Mesenchymal stem cell (in vitro differentiated cells and primary cell): ENCODE data around the gene THEM5.

Source experiments
- DNase-seq: peaks from one replicate; pipeline ENCODE4 v3.0.0-alpha.2; 2013
- H2AFZ ChIP-seq: one replicate; pipeline ENCODE4 v1.6.1; 2013; ENCODE audit warnings: low read depth, mild to moderate bottlenecking, control low read depth, inconsistent platforms, low read length, moderate library complexity
- H2AK5ac ChIP-seq: 2 replicates; pipeline ENCODE4 v1.6.1; 2013; ENCODE audit warnings: low read length, moderate library complexity, mild to moderate bottlenecking, inconsistent platforms; ENCODE audit not compliant: severe bottlenecking
- H2BK120ac ChIP-seq: one replicate; pipeline ENCODE4 v1.6.1; 2013; ENCODE audit warnings: low read depth, mild to moderate bottlenecking, inconsistent platforms, low read length, moderate library complexity
- H2BK12ac ChIP-seq, 2 experiments: one replicate each; pipeline ENCODE4 v1.6.1; 2013; ENCODE audit warnings: inconsistent platforms in 2 of 2, low read length in 2 of 2, mild to moderate bottlenecking in 2 of 2, moderate library complexity in 2 of 2, control low read depth in 1 of 2
- H2BK15ac ChIP-seq: one replicate; pipeline ENCODE4 v1.6.1; 2013; ENCODE audit warnings: mild to moderate bottlenecking, low read depth, inconsistent platforms; ENCODE audit not compliant: poor library complexity, severe bottlenecking
- H2BK5ac ChIP-seq: 2 replicates; pipeline ENCODE4 v1.6.1; 2013; ENCODE audit warnings: low read depth, mild to moderate bottlenecking, low read length, control low read depth, inconsistent platforms; ENCODE audit not compliant: poor library complexity, severe bottlenecking
- H3K14ac ChIP-seq, 2 experiments: one replicate each; pipeline ENCODE4 v1.6.1; 2013; ENCODE audit warnings: inconsistent platforms in 2 of 2, low read length in 2 of 2, control low read depth in 1 of 2, mild to moderate bottlenecking in 1 of 2, moderate library complexity in 1 of 2
- H3K18ac ChIP-seq, 2 experiments: one replicate each; pipeline ENCODE4 v1.6.1; 2013; ENCODE audit warnings: inconsistent platforms in 2 of 2, low read length in 2 of 2, control low read depth in 1 of 2, low read depth in 1 of 2, mild to moderate bottlenecking in 1 of 2
- H3K23ac ChIP-seq, 2 experiments: one replicate each; pipeline ENCODE4 v1.6.1; 2013; ENCODE audit warnings: inconsistent platforms in 2 of 2, low read length in 2 of 2, mild to moderate bottlenecking in 2 of 2, moderate library complexity in 2 of 2, control low read depth in 1 of 2
- H3K27ac ChIP-seq: 2 replicates; pipeline ENCODE4 v1.5.1; 2013; ENCODE audit warnings: mild to moderate bottlenecking, moderate library complexity, low read length, control low read depth, inconsistent platforms; ENCODE audit not compliant: poor library complexity, severe bottlenecking
- H3K27me3 ChIP-seq, 2 experiments: 2 replicates each; pipeline versions ENCODE4 v1.6.1 to v1.7.0; 2013; ENCODE audit warnings: low read length in 2 of 2, mild to moderate bottlenecking in 2 of 2, moderate library complexity in 2 of 2, control low read depth in 1 of 2, inconsistent platforms in 1 of 2; ENCODE audit not compliant: control insufficient read depth in 1 of 2, insufficient read depth in 1 of 2
- H3K36me3 ChIP-seq, 2 experiments: 2 replicates each; pipeline versions ENCODE4 v1.6.1 to v1.7.0; 2013; ENCODE audit warnings: low read length in 2 of 2, control low read depth in 1 of 2, inconsistent platforms in 1 of 2, low read depth in 1 of 2, mild to moderate bottlenecking in 1 of 2; ENCODE audit not compliant: insufficient read depth in 2 of 2, control insufficient read depth in 1 of 2
- H3K4ac ChIP-seq, 2 experiments: one replicate each; pipeline ENCODE4 v1.6.1; 2013; ENCODE audit warnings: inconsistent platforms in 2 of 2, low read length in 2 of 2, mild to moderate bottlenecking in 2 of 2, moderate library complexity in 2 of 2, control low read depth in 1 of 2, low read depth in 1 of 2
- H3K4me1 ChIP-seq: 2 replicates; pipeline ENCODE4 v1.6.1; 2013; ENCODE audit warnings: low read depth, low read length, control low read depth; ENCODE audit not compliant: control insufficient read depth, insufficient read depth
- H3K4me2 ChIP-seq: 2 replicates; pipeline ENCODE4 v1.6.1; 2013; ENCODE audit warnings: low read length, mild to moderate bottlenecking, inconsistent platforms; ENCODE audit not compliant: poor library complexity, severe bottlenecking
- H3K4me3 ChIP-seq, 2 experiments: 2 replicates each; pipeline versions ENCODE4 v1.5.1 to v1.7.0; 2013; ENCODE audit warnings: low read length in 2 of 2, mild to moderate bottlenecking in 2 of 2, control low read depth in 1 of 2, low read depth in 1 of 2; ENCODE audit not compliant: insufficient read depth in 1 of 2
- H3K79me1 ChIP-seq: replicated peaks from 2 replicates; pipeline ENCODE4 v1.6.1; 2013; ENCODE audit warnings: mild to moderate bottlenecking, control low read depth, low read length, inconsistent platforms; ENCODE audit not compliant: poor library complexity, severe bottlenecking
- H3K9ac ChIP-seq: 2 replicates; pipeline ENCODE4 v1.7.0; 2013; ENCODE audit warnings: mild to moderate bottlenecking, low read length, moderate library complexity
- H3K9me3 ChIP-seq: 2 replicates; pipeline ENCODE4 v1.7.0; 2013; ENCODE audit warnings: mild to moderate bottlenecking, low read length; ENCODE audit not compliant: control insufficient read depth
- H4K8ac ChIP-seq: one replicate; pipeline ENCODE4 v1.6.1; 2013; ENCODE audit warnings: inconsistent platforms, mild to moderate bottlenecking, low read length, moderate library complexity
- H4K91ac ChIP-seq: one replicate; pipeline ENCODE4 v1.6.1; 2013; ENCODE audit warnings: mild to moderate bottlenecking, low read length, inconsistent platforms
- WGBS: methylation state at CpG from one replicate; pipeline ENCODE4 v1.1.7; 2013; ENCODE audit warnings: mixed read lengths; 5-methylcytosine and 5-hydroxymethylcytosine counted together

The THEM5 gene

GRCh38 chr1:151801846-151802245, 51.7 kb downstream of the THEM5 start:
- Histone ChIP-seq H3K9ac (no peak overlapping the region), H3K4me1 (no peaks in the 10 kb centered on the region), H3K4me3 (no peak overlapping the region), H2AK5ac (no peak overlapping the region), H3K27ac (no peak overlapping the region), H2BK12ac (no peak overlapping the region), H4K91ac (no peak overlapping the region), H3K4me2 (no peak overlapping the region), H3K9me3 (no peaks in the 10 kb centered on the region), H2BK120ac (no peak overlapping the region), H3K4ac (no peak overlapping the region), H3K14ac (no peak overlapping the region), H2BK15ac (no peak overlapping the region), H3K79me1 (no peaks in the 10 kb centered on the region), H3K36me3 (no peaks in the 10 kb centered on the region), H3K18ac (no peak overlapping the region), H4K8ac (no peak overlapping the region), H3K27me3 (peaks cover 96 to 99% of the 10 kb centered on the region in 2 experiments), H2BK5ac (no peak overlapping the region), H2AFZ (no peak overlapping the region), H3K23ac (no peak overlapping the region)
- 86% methylated on average over 7 of the region's 7 CpGs for WGBS
- DNase-seq = no peak

- Histone ChIP-seq H4K8ac (no peak overlapping the region), H4K91ac (no peak overlapping the region), H2BK12ac (no peak overlapping the region), H3K18ac (no peak overlapping the region), H2BK15ac (no peak overlapping the region), H3K4me1 (no peaks in the 10 kb centered on the region), H2AK5ac (no peak overlapping the region), H2BK120ac (no peak overlapping the region), H3K4me2 (no peak overlapping the region), H3K9me3 (no peaks in the 10 kb centered on the region), H3K27ac (no peak overlapping the region), H3K36me3 (no peaks in the 10 kb centered on the region), H3K14ac (no peak overlapping the region), H2BK5ac (no peak overlapping the region), H2AFZ (no peak overlapping the region), H3K23ac (no peak overlapping the region), H3K4ac (no peak overlapping the region), H3K4me3 (no peak overlapping the region), H3K27me3 (peaks cover 96 to 99% of the 10 kb centered on the region in 2 experiments), H3K9ac (no peak overlapping the region), H3K79me1 (no peaks in the 10 kb centered on the region)
- no peak for DNase-seq
- 95% methylated on average over 12 of the region's 12 CpGs for WGBS
These were observed 52.1 kb downstream of the THEM5 start for GRCh38 chr1:151801310-151801820.

- H4K91ac ChIP-seq = no peak overlapping the region
- no peak for DNase-seq
- H2BK120ac ChIP-seq = no peak overlapping the region
- no peaks in the 10 kb centered on the region for H3K79me1 ChIP-seq
- no peaks in the 10 kb centered on the region for H3K4me1 ChIP-seq
- H3K36me3 ChIP-seq = no peaks in the 10 kb centered on the region
- H3K9ac ChIP-seq = no peak overlapping the region
- no peak overlapping the region for H2AFZ ChIP-seq
- H3K4ac ChIP-seq = no peak overlapping the region
- H3K14ac ChIP-seq = no peak overlapping the region
- H3K18ac ChIP-seq = no peak overlapping the region
- no peak overlapping the region for H4K8ac ChIP-seq
- no peak overlapping the region for H3K27ac ChIP-seq
- H3K4me3 ChIP-seq = no peak overlapping the region
- no peak overlapping the region for H2BK15ac ChIP-seq
- H2BK5ac ChIP-seq = no peak overlapping the region
- 81% methylated on average over 8 of the region's 8 CpGs for WGBS
- no peak overlapping the region for H2AK5ac ChIP-seq
- H3K9me3 ChIP-seq = no peaks in the 10 kb centered on the region
- H3K27me3 ChIP-seq = peaks cover 95 to 99% of the 10 kb centered on the region in 2 experiments
- H2BK12ac ChIP-seq = no peak overlapping the region
- no peak overlapping the region for H3K23ac ChIP-seq
- no peak overlapping the region for H3K4me2 ChIP-seq
These were observed 52.7 kb downstream of the THEM5 start for GRCh38 chr1:151800830-151801229.

DNA sequence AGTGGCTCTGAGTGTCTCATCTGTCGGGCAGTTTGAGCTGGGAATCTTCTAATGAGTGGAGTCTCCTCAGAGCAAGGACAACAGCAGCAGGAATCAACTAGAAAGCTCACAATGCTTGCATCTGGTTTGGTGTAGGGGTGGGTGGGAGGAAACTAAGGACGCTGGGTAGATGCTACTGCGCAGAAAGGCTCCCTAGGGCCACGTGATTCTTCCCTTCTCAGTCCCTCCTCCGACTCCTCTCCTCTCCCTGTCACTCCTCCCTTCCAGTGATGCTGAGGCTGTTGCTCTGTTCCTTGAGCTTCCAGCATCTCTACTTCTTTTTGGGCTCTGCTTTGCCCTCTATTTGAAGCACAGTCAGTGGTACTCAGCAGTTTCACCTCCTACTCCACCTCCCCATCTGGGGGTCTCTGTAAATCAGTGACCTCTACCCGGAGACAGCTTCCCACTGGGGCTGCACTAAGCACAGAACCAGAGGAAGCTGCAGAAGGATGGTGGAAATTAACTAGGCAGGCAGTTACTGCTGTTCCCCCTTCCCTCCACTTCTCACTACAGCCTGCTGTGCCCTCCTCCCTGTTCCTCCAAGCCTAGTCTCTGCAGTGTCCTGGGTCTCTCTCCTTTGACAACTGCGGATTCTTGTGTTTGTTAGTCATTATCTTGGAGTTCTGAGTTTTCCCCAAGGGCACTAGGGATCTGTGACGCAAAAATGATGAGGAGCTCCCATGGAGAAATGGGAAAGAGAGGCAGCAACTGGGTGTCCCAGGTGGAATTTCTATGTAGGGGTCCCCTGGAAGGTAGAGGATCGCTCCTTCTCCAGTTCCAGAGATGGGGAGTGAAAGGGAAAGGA, 54.1 kb downstream of the THEM5 start:
- Histone ChIP-seq H4K91ac (no peak overlapping the region), H2BK5ac (no peak overlapping the region), H3K9me3 (no peaks in the 10 kb centered on the region), H2AFZ (no peak overlapping the region), H3K4me1 (no peaks in the 10 kb centered on the region), H2BK12ac (no peak overlapping the region), H3K18ac (no peak overlapping the region), H3K36me3 (no peaks in the 10 kb centered on the region), H3K23ac (no peak overlapping the region), H3K4me2 (no peak overlapping the region), H3K4ac (no peak overlapping the region), H3K27ac (no peak overlapping the region), H2BK15ac (no peak overlapping the region), H3K4me3 (no peak overlapping the region), H2AK5ac (no peak overlapping the region), H3K9ac (no peak overlapping the region), H3K79me1 (no peaks in the 10 kb centered on the region), H2BK120ac (no peak overlapping the region), H3K27me3 (peaks cover 81 to 89% of the 10 kb centered on the region in 2 experiments), H4K8ac (no peak overlapping the region), H3K14ac (no peak overlapping the region)
- 39% methylated on average over 8 of the region's 9 CpGs for WGBS
- DNase-seq = no peak
